GM18870 (cell line): ENCODE data around the gene ANKRD45.
A peak's percentile ranks its signal among the peaks of the same experiment; 100 is the strongest.
"Not testable (repeated sequence)": the region's sequence is repeated elsewhere in the genome, so short reads cannot be mapped to it uniquely, and the experiment has no call there.

ENCODE experiments used
- ATAC-seq: cut with Tn5 transposase; IDR thresholded peaks from one replicate; pipeline ENCODE4 v1.9.1; 2021; ENCODE audit warnings: moderate library complexity; ENCODE audit not compliant: unreplicated experiment

Gene ANKRD45

GRCh38 chr1:173669491-173669941 lies at the start of gene ANKRD45:
ANKRD45 (minus strand) TSS chr1:173669851; CDS start chr1:173659418, 10,433 bp downstream.
- ATAC-seq: no peak

- ATAC-seq: no peak
These were observed 47.6 kb upstream of the ANKRD45 start for GRCh38 chr1:173717238-173717637.

- no peak for ATAC-seq
These were observed 45.8 kb upstream of the ANKRD45 start for GRCh38 chr1:173715538-173715844.

- peak; percentile 93 for ATAC-seq
These were observed 45.3 kb upstream of the ANKRD45 start, which contains the start of gene KLHL20 for GRCh38 chr1:173714759-173715537. KLHL20 (plus strand) TSS chr1:173714981; CDS start chr1:173716044, 1,063 bp downstream.

- no peak for ATAC-seq
These were observed 44.7 kb upstream of the ANKRD45 start for GRCh38 chr1:173714441-173714758.

- no peak for ATAC-seq
These were observed 39.1 kb upstream of the ANKRD45 start for GRCh38 chr1:173708787-173709186.

GRCh38 chr1:173705117-173705516 lies 35.5 kb upstream of the ANKRD45 start:
- ATAC-seq: no peak

GRCh38 chr1:173702736-173703135 lies 33.1 kb upstream of the ANKRD45 start:
- ATAC-seq: no peak

- not testable (repeated sequence) for ATAC-seq
These were observed 31.6 kb upstream of the ANKRD45 start for GRCh38 chr1:173701299-173701698.

GRCh38 chr1:173693238-173693637 lies 23.6 kb upstream of the ANKRD45 start:
- no peak for ATAC-seq

GRCh38 chr1:173688300-173688699 lies 18.6 kb upstream of the ANKRD45 start:
- ATAC-seq: no peak

- ATAC-seq: not testable (repeated sequence)
These were observed 15.5 kb upstream of the ANKRD45 start for GRCh38 chr1:173685121-173685520.

- not testable (repeated sequence) for ATAC-seq
These were observed 14.2 kb upstream of the ANKRD45 start for GRCh38 chr1:173683838-173684237.

- ATAC-seq: no peak
These were observed 12.5 kb upstream of the ANKRD45 start for GRCh38 chr1:173682184-173682583.

- not testable (repeated sequence) for ATAC-seq
These were observed 10.5 kb upstream of the ANKRD45 start for GRCh38 chr1:173680152-173680551.

- ATAC-seq: not testable (repeated sequence)
These were observed 4.8 kb upstream of the ANKRD45 start for GRCh38 chr1:173674496-173674895.

- ATAC-seq: no peak
These were observed 3.0 kb downstream of the ANKRD45 start for GRCh38 chr1:173666646-173667045.

- ATAC-seq: no peak
These were observed 6.5 kb downstream of the ANKRD45 start for GRCh38 chr1:173663159-173663558.

GRCh38 chr1:173661763-173662162 lies 7.9 kb downstream of the ANKRD45 start:
- no peak for ATAC-seq

- ATAC-seq: no peak
These were observed 8.4 kb downstream of the ANKRD45 start for GRCh38 chr1:173661271-173661670.

- ATAC-seq: no peak
These were observed 9.3 kb downstream of the ANKRD45 start for GRCh38 chr1:173660306-173660705.

- ATAC-seq: no peak
These were observed 20.6 kb downstream of the ANKRD45 start for GRCh38 chr1:173648880-173649605.
